H9 (cell line): ENCODE results near the gene HRH1. TPM values are rescaled to one million over a fixed set of nuclear protein-coding genes. Genes with fewer than 3 reads are reported as not detected.
A peak's percentile ranks its signal among the peaks of the same experiment; 100 is the strongest.

ENCODE experiments used
- DNase-seq: peaks from one replicate; pipeline ENCODE4 v3.0.0-alpha.2; 2017
- H2AFZ ChIP-seq: one replicate; pipeline ENCODE4 v1.6.1; 2013; ENCODE audit warnings: mild to moderate bottlenecking, low read length, control low read depth, moderate library complexity
- H2AK5ac ChIP-seq: 2 replicates; pipeline ENCODE4 v1.6.1; 2013; ENCODE audit warnings: low read length, control low read depth, mixed read lengths; ENCODE audit not compliant: insufficient read length
- H2BK120ac ChIP-seq: one replicate; pipeline ENCODE4 v1.6.1; 2013; ENCODE audit warnings: low read depth, mild to moderate bottlenecking, low read length, control low read depth, inconsistent platforms; ENCODE audit not compliant: poor library complexity, severe bottlenecking
- H2BK12ac ChIP-seq: 2 replicates; pipeline ENCODE4 v1.6.1; 2013; ENCODE audit warnings: low read length, control low read depth, mixed read lengths, low read depth; ENCODE audit not compliant: insufficient read length
- H2BK15ac ChIP-seq: 2 replicates; pipeline ENCODE4 v1.6.1; 2013; ENCODE audit warnings: low read depth, low read length, control low read depth
- H2BK20ac ChIP-seq: one replicate; pipeline ENCODE4 v1.6.1; 2013; ENCODE audit warnings: low read depth, mild to moderate bottlenecking, low read length, control low read depth, inconsistent platforms; ENCODE audit not compliant: poor library complexity, severe bottlenecking
- H2BK5ac ChIP-seq: 2 replicates; pipeline ENCODE4 v1.6.1; 2013; ENCODE audit warnings: low read length, control low read depth, mixed read lengths; ENCODE audit not compliant: insufficient read length
- H3K14ac ChIP-seq: 2 replicates; pipeline ENCODE4 v1.6.1; 2013; ENCODE audit warnings: low read length, control low read depth; ENCODE audit not compliant: insufficient read depth
- H3K18ac ChIP-seq: 2 replicates; pipeline ENCODE4 v1.6.1; 2013; ENCODE audit warnings: low read depth, mild to moderate bottlenecking, mixed read lengths, low read length, control low read depth; ENCODE audit not compliant: insufficient read length
- H3K23ac ChIP-seq: 2 replicates; pipeline ENCODE4 v1.6.1; 2013; ENCODE audit warnings: low read length, control low read depth, mixed read lengths, low read depth; ENCODE audit not compliant: insufficient read length
- H3K23me2 ChIP-seq: 2 replicates; pipeline ENCODE4 v1.6.1; 2013; ENCODE audit warnings: low read depth, mild to moderate bottlenecking, mixed read lengths, low read length, control low read depth; ENCODE audit not compliant: insufficient read length, poor library complexity, severe bottlenecking
- H3K27ac ChIP-seq: 2 replicates; pipeline ENCODE4 v1.5.1; 2013; ENCODE audit warnings: low read length, control low read depth, mixed read lengths, low read depth; ENCODE audit not compliant: insufficient read length
- H3K27me3 ChIP-seq: 2 replicates; pipeline ENCODE4 v1.6.1; 2013; ENCODE audit warnings: low read length, control low read depth, inconsistent platforms; ENCODE audit not compliant: insufficient read depth
- H3K4ac ChIP-seq: 2 replicates; pipeline ENCODE4 v1.6.1; 2013; ENCODE audit warnings: low read depth, mild to moderate bottlenecking, control low read depth, inconsistent platforms, low read length, moderate library complexity
- H3K4me1 ChIP-seq: 2 replicates; pipeline ENCODE4 v1.6.1; 2013; ENCODE audit warnings: low read length, control low read depth, inconsistent platforms; ENCODE audit not compliant: insufficient read depth
- H3K4me2 ChIP-seq: 2 replicates; pipeline ENCODE4 v1.6.1; 2013; ENCODE audit warnings: low read length, control low read depth, mixed read lengths; ENCODE audit not compliant: insufficient read length, insufficient read depth
- H3K56ac ChIP-seq: 2 replicates; pipeline ENCODE4 v1.6.1; 2013; ENCODE audit warnings: low read depth, mild to moderate bottlenecking, mixed read lengths, low read length, control low read depth; ENCODE audit not compliant: insufficient read length
- H3K79me1 ChIP-seq: 2 replicates; pipeline ENCODE4 v1.6.1; 2013; ENCODE audit warnings: low read depth, mild to moderate bottlenecking, moderate library complexity, low read length, control low read depth, inconsistent platforms; ENCODE audit not compliant: insufficient read depth, poor library complexity, severe bottlenecking
- H3K79me2 ChIP-seq: 2 replicates; pipeline ENCODE4 v1.6.1; 2013; ENCODE audit warnings: low read length, control low read depth, inconsistent platforms; ENCODE audit not compliant: insufficient read depth
- H3K9ac ChIP-seq: 2 replicates; pipeline ENCODE4 v1.6.1; 2013; ENCODE audit warnings: low read length, control low read depth, mixed read lengths; ENCODE audit not compliant: insufficient read length; ENCODE audit errors: extremely low read depth
- H3K9me3 ChIP-seq: one replicate; pipeline ENCODE4 v1.6.1; 2013; ENCODE audit warnings: low read depth, low read length, inconsistent platforms; ENCODE audit not compliant: control insufficient read depth
- H3T11ph ChIP-seq: one replicate; pipeline ENCODE4 v1.6.1; 2013; ENCODE audit warnings: mild to moderate bottlenecking, low read length, control low read depth, inconsistent platforms
- H4K20me1 ChIP-seq: one replicate; pipeline ENCODE4 v1.6.1; 2013; ENCODE audit not compliant: control insufficient read depth, insufficient read length, insufficient read depth
- H4K5ac ChIP-seq: 2 replicates; pipeline ENCODE4 v1.6.1; 2013; ENCODE audit warnings: low read depth, mild to moderate bottlenecking, mixed read lengths, low read length, control low read depth; ENCODE audit not compliant: insufficient read length
- H4K8ac ChIP-seq: replicated peaks from 2 replicates; pipeline ENCODE4 v1.6.1; 2013; ENCODE audit warnings: low read length, control low read depth, mixed read lengths, low read depth; ENCODE audit not compliant: insufficient read length
- H4K91ac ChIP-seq: 2 replicates; pipeline ENCODE4 v1.6.1; 2013; ENCODE audit warnings: low read depth, mild to moderate bottlenecking, moderate library complexity, mixed read lengths, low read length, control low read depth; ENCODE audit not compliant: insufficient read length
- H3K27ac Mint-ChIP-seq, 3 experiments: 2 replicates in 2 of 3; 3 replicates in 1 of 3; pipeline ENCODE4 v1.8.0; 2020 to 2021; ENCODE audit warnings: mixed read lengths in 3 of 3, mild to moderate bottlenecking in 1 of 3, moderate library complexity in 1 of 3
- H3K27me3 Mint-ChIP-seq: 2 replicates; pipeline ENCODE4 v1.8.0; 2021; ENCODE audit warnings: low read depth, mild to moderate bottlenecking, moderate library complexity, mixed read lengths
- H3K36me3 Mint-ChIP-seq, 3 experiments: 2 replicates in 2 of 3; 3 replicates in 1 of 3; pipeline ENCODE4 v1.8.0; 2020 to 2021; ENCODE audit warnings: low read depth in 3 of 3, mixed read lengths in 3 of 3; ENCODE audit not compliant: insufficient read depth in 1 of 3
- H3K4me1 Mint-ChIP-seq, 2 experiments: 2 replicates each; pipeline ENCODE4 v1.8.0; 2020; ENCODE audit warnings: mixed read lengths in 2 of 2
- H3K4me3 Mint-ChIP-seq, 2 experiments: 2 replicates in 1 of 2; 3 replicates in 1 of 2; pipeline ENCODE4 v1.8.0; 2020 to 2021; ENCODE audit warnings: mild to moderate bottlenecking in 2 of 2, mixed read lengths in 2 of 2, moderate library complexity in 1 of 2
- H3K9me3 Mint-ChIP-seq, 2 experiments: 2 replicates in 1 of 2; 3 replicates in 1 of 2; pipeline ENCODE4 v1.8.0; 2020; ENCODE audit warnings: mild to moderate bottlenecking in 2 of 2, mixed read lengths in 2 of 2, moderate library complexity in 1 of 2
- WGBS: extraction: QIAGEN DNeasy Blood & Tissue Kit; methylation state at CpG from one replicate; pipeline ENCODE4 v1.1.7; 2013; ENCODE audit warnings: missing lambda C conversion rate, low lambda C conversion rate, mixed read lengths; ENCODE audit not compliant: insufficient read length; ENCODE audit errors: extremely low coverage; 5-methylcytosine and 5-hydroxymethylcytosine counted together
- total RNA-seq: library from RNA; stranded (reverse); gene quantifications from 2 replicates; pipeline ENCODE4 v1.2.1, GENCODE V29; 2021
- TF ChIP-seq, protein P1 (sequence below): fragments of 200-600 bp; sonication (generic); conservative IDR thresholded peaks from 3 replicates; pipeline ENCODE4 v1.8.0; 2021; ENCODE audit warnings: antibody characterized with exemption, mild to moderate bottlenecking

HRH1 gene
- total RNA-seq, 1 experiment from 2014 or later, result 0.74 TPM

DNA sequence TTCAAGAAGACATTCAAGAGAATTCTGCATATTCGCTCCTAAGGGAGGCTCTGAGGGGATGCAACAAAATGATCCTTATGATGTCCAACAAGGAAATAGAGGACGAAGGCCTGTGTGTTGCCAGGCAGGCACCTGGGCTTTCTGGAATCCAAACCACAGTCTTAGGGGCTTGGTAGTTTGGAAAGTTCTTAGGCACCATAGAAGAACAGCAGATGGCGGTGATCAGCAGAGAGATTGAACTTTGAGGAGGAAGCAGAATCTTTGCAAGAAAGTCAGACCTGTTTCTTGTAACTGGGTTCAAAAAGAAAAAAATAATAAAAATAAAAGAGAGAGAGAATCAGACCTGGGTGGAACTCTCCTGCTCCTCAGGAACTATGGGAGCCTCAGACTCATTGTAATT lies 106.2 kb downstream of the HRH1 start:
- no peaks in the 10 kb centered on the region for H3K4me1 ChIP-seq
- no peak overlapping the region for H2BK120ac ChIP-seq
- H2AFZ ChIP-seq, result no peak overlapping the region
- no peak overlapping the region for H4K91ac ChIP-seq
- H3K14ac ChIP-seq, result no peak overlapping the region
- no peak overlapping the region for H3K4me2 ChIP-seq
- H3T11ph ChIP-seq, result no peak overlapping the region
- Mint-ChIP-seq H3K9me3 (no peaks in the 10 kb centered on the region), H3K27ac (no peak overlapping the region), H3K36me3 (no peaks in the 10 kb centered on the region), H3K27me3 (peaks cover 35% of the 10 kb centered on the region), H3K4me3 (no peak overlapping the region), H3K4me1 (no peaks in the 10 kb centered on the region)
- no peak overlapping the region for H4K5ac ChIP-seq
- no peak overlapping the region for H3K4ac ChIP-seq
- no peak overlapping the region for H2BK12ac ChIP-seq
- WGBS, result no CpG with 5 or more reads among the region's 3 CpGs
- no peaks in the 10 kb centered on the region for H4K20me1 ChIP-seq
- no peak overlapping the region for H2BK20ac ChIP-seq
- no peaks in the 10 kb centered on the region for H3K79me1 ChIP-seq
- H3K56ac ChIP-seq, result no peak overlapping the region
- TF ChIP-seq, protein P1, sequence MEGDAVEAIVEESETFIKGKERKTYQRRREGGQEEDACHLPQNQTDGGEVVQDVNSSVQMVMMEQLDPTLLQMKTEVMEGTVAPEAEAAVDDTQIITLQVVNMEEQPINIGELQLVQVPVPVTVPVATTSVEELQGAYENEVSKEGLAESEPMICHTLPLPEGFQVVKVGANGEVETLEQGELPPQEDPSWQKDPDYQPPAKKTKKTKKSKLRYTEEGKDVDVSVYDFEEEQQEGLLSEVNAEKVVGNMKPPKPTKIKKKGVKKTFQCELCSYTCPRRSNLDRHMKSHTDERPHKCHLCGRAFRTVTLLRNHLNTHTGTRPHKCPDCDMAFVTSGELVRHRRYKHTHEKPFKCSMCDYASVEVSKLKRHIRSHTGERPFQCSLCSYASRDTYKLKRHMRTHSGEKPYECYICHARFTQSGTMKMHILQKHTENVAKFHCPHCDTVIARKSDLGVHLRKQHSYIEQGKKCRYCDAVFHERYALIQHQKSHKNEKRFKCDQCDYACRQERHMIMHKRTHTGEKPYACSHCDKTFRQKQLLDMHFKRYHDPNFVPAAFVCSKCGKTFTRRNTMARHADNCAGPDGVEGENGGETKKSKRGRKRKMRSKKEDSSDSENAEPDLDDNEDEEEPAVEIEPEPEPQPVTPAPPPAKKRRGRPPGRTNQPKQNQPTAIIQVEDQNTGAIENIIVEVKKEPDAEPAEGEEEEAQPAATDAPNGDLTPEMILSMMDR, result 0 out of 3 replicates have a peak, but pooled peaks have one; percentile 11
- no peak overlapping the region for H2BK5ac ChIP-seq
- H2AK5ac ChIP-seq, result no peak overlapping the region
- no peaks in the 10 kb centered on the region for H3K9me3 ChIP-seq
- no peaks in the 10 kb centered on the region for H3K27me3 ChIP-seq
- no peak overlapping the region for H2BK15ac ChIP-seq
- DNase-seq, result no peak
- no peaks in the 10 kb centered on the region for H3K23me2 ChIP-seq
- H3K23ac ChIP-seq, result no peak overlapping the region
- H3K27ac ChIP-seq, result no peak overlapping the region
- no peak overlapping the region for H4K8ac ChIP-seq
- no peak overlapping the region for H3K9ac ChIP-seq
- no peak overlapping the region for H3K18ac ChIP-seq
- H3K79me2 ChIP-seq, result no peaks in the 10 kb centered on the region
